Nasal cavity respiratory epithelium epithelial cell of viscerocranial mucosa (primary cell): ENCODE data around the gene CCHCR1. TPM values are rescaled to one million over a fixed set of nuclear protein-coding genes. Genes with fewer than 3 reads are reported as not detected.

Experiments used
- total RNA-seq: library from RNA; depleted of rRNA; stranded (reverse); fragments of >200 nt; gene quantifications from 2 replicates; pipeline ENCODE4 v1.2.3, GENCODE V29; 2014

Gene CCHCR1
- 12.5 and 15.0 TPM in 2 replicates for total RNA-seq

GRCh38 chr6:31157513-31158139, at the start of gene CCHCR1:
TSS of gene CCHCR1 (minus strand) at chr6:31157802. CDS start at chr6:31157600, 202 bp downstream.

GRCh38 chr6:31170600-31170881, 12.9 kb upstream of the CCHCR1 start, which contains the start of gene POU5F1:
TSS of gene POU5F1 (minus strand) at chr6:31170682. CDS start at chr6:31170620, 62 bp downstream.

GRCh38 chr6:31158140-31158862, 699 bp upstream of the CCHCR1 start, which contains the start of gene TCF19:
TSS of gene TCF19 (plus strand) at chr6:31158589. CDS start at chr6:31159470, 881 bp downstream.

GRCh38 chr6:31138982-31139381, 18.6 kb downstream of the CCHCR1 start, which contains the start of gene PSORS1C2:
TSS of gene PSORS1C2 (minus strand) at chr6:31139066. CDS start at chr6:31139026, 40 bp downstream.

GRCh38 chr6:31120151-31120915, 37.3 kb downstream of the CCHCR1 start, which contains the start of gene CDSN:
TSS of gene CDSN (minus strand) at chr6:31120446. CDS start at chr6:31120419, 27 bp downstream.

GRCh38 chr6:31114541-31114878, 43.1 kb downstream of the CCHCR1 start, which contains the start of gene PSORS1C1:
TSS of gene PSORS1C1 (plus strand) at chr6:31114800. CDS start at chr6:31129633, 14,833 bp downstream.

GRCh38 chr6:31112478-31112877, 45.1 kb downstream of the CCHCR1 start, which contains the start of gene C6orf15:
TSS of gene C6orf15 (minus strand) at chr6:31112575. CDS start at chr6:31112555, 20 bp downstream.

Other genes with a start within 250 kb of the CCHCR1 start
- gene GTF2H4, start 249.6 kb downstream of the CCHCR1 start, total RNA-seq: 6.5 and 15.9 TPM in 2 replicates
- 20.9 and 25.3 TPM in 2 replicates for gene VARS2, start 243.6 kb downstream of the CCHCR1 start, total RNA-seq
- gene SFTA2, start 225.6 kb downstream of the CCHCR1 start, total RNA-seq: not detected in 2 replicates
- not detected in 2 replicates for gene MUCL3, start 216.8 kb downstream of the CCHCR1 start, total RNA-seq
- 0.78 TPM in 1 of 2 replicates, not detected in the other for gene MUC21, start 174.1 kb downstream of the CCHCR1 start, total RNA-seq
- gene MUC22, start 147.3 kb downstream of the CCHCR1 start, total RNA-seq: under 0.01 TPM in 1 of 2 replicates, not detected in the other
- 0.34 TPM in 1 of 2 replicates, not detected in the other for gene C6orf15, start 45.2 kb downstream of the CCHCR1 start, total RNA-seq
- gene PSORS1C1, start 43.0 kb downstream of the CCHCR1 start, total RNA-seq: 1.7 and 6.0 TPM in 2 replicates
- gene CDSN, start 37.4 kb downstream of the CCHCR1 start, total RNA-seq: under 0.01 and 10.9 TPM in 2 replicates
- gene PSORS1C2, start 18.7 kb downstream of the CCHCR1 start, total RNA-seq: not detected in 2 replicates
- 1.7 and 2.1 TPM in 2 replicates for gene TCF19, start 787 bp upstream of the CCHCR1 start, total RNA-seq
- gene POU5F1, start 12.9 kb upstream of the CCHCR1 start, total RNA-seq: 0.50 and 0.68 TPM in 2 replicates
- 77.9 and 406 TPM in 2 replicates for gene HLA-C, start 114.3 kb upstream of the CCHCR1 start, total RNA-seq
- gene HLA-B, start 199.4 kb upstream of the CCHCR1 start, total RNA-seq: 42.4 and 230 TPM in 2 replicates
- gene MICA, start 245.8 kb upstream of the CCHCR1 start, total RNA-seq: 44.8 and 58.8 TPM in 2 replicates